ENCODE data around the gene KCNQ1. TPM values are rescaled to one million over a fixed set of nuclear protein-coding genes. Genes with fewer than 3 reads are reported as not detected.

KCNQ1 gene
- total and polyA plus RNA-seq, 2 donors, result 6.3 to 9.1 TPM

DNA sequence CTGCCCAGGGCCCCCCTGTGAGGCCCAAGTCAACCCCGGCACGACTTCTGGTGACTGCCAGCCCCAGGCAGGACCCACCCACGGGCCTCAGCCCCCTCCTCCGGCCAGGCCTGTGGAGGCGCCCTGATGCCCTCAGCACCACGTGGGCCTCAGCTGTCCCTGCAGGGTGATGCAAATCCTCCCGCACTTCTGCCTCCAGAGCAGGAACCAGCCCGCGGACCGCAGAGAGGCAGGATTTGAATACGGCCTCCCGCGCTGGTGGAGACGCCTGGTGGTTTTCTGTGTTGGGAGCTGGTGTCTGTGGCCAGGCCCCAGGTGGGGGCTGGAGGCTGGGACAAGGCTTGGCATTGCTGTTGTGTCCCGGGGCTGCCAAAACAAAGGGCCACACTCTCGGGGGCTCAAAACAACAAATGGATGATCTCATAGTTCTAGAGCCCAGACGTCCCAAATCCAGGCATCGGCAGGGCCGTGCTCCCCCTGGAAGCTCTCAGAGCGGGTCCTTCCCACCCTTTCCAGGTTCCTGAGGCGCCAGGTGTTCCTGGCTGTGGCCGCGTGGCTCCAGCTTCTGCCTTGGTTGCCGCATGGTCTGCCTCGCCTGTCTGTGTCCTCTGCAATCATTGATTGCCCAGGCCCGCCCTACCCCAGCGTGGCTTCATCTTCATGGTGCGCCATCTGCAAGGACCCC lies 19.9 kb upstream of the KCNQ1 start:
- Histone ChIP-seq H3K36me3 (ENCODE audit: insufficient read depth) (no peaks in the 10 kb centered on the region), H3K4me3 (ENCODE audit: low read depth, low read length) (no peak overlapping the region), H3K4me1 (ENCODE audit: insufficient read depth) (no peaks in the 10 kb centered on the region), H3K27ac (ENCODE audit: low read depth) (no peak overlapping the region)
- DNase-seq (ENCODE audit: extremely low spot score), result no peak
- 87% methylated on average over 28 of the region's 28 CpGs for WGBS

- DNase-seq (ENCODE audit: extremely low spot score), result no peak
- Histone ChIP-seq H3K36me3 (ENCODE audit: insufficient read depth) (no peaks in the 10 kb centered on the region), H3K27ac (ENCODE audit: low read depth) (no peak overlapping the region), H3K4me3 (ENCODE audit: low read depth, low read length) (no peak overlapping the region), H3K4me1 (ENCODE audit: insufficient read depth) (no peaks in the 10 kb centered on the region)
- 91% methylated on average over 8 of the region's 8 CpGs for WGBS
These were observed 19.3 kb upstream of the KCNQ1 start for GRCh38 chr11:2425506-2425905.

- H3K4me1 ChIP-seq (ENCODE audit: insufficient read depth), result no peaks in the 10 kb centered on the region
- 89% methylated on average over 13 of the region's 13 CpGs for WGBS
- no peak overlapping the region for H3K4me3 ChIP-seq (ENCODE audit: low read depth, low read length)
- no peaks in the 10 kb centered on the region for H3K36me3 ChIP-seq (ENCODE audit: insufficient read depth)
- H3K27ac ChIP-seq (ENCODE audit: low read depth), result no peak overlapping the region
- no peak for DNase-seq (ENCODE audit: extremely low spot score)
These were observed 18.6 kb upstream of the KCNQ1 start for GRCh38 chr11:2426221-2426620.

- Histone ChIP-seq H3K4me1 (ENCODE audit: insufficient read depth) (no peaks in the 10 kb centered on the region), H3K36me3 (ENCODE audit: insufficient read depth) (no peaks in the 10 kb centered on the region), H3K4me3 (ENCODE audit: low read depth, low read length) (no peak overlapping the region), H3K27ac (ENCODE audit: low read depth) (no peak overlapping the region)
- 85% methylated on average over 14 of the region's 14 CpGs for WGBS
- no peak for DNase-seq (ENCODE audit: extremely low spot score)
These were observed 17.8 kb upstream of the KCNQ1 start for GRCh38 chr11:2426826-2427521.

GRCh38 chr11:2427721-2428321 lies 17.0 kb upstream of the KCNQ1 start:
- Histone ChIP-seq H3K4me1 (ENCODE audit: insufficient read depth) (no peaks in the 10 kb centered on the region), H3K27ac (ENCODE audit: low read depth) (no peak overlapping the region), H3K4me3 (ENCODE audit: low read depth, low read length) (no peak overlapping the region), H3K36me3 (ENCODE audit: insufficient read depth) (no peaks in the 10 kb centered on the region)
- no peak for DNase-seq (ENCODE audit: extremely low spot score)
- WGBS, result 71% methylated on average over 12 of the region's 12 CpGs

- no peak for DNase-seq (ENCODE audit: extremely low spot score)
- Histone ChIP-seq H3K4me1 (ENCODE audit: insufficient read depth) (no peaks in the 10 kb centered on the region), H3K36me3 (ENCODE audit: insufficient read depth) (no peaks in the 10 kb centered on the region), H3K4me3 (ENCODE audit: low read depth, low read length) (no peak overlapping the region), H3K27ac (ENCODE audit: low read depth) (no peak overlapping the region)
- 68% methylated on average over 8 of the region's 8 CpGs for WGBS
These were observed 16.4 kb upstream of the KCNQ1 start for GRCh38 chr11:2428322-2428795.

- Histone ChIP-seq H3K4me3 (ENCODE audit: low read depth, low read length) (no peak overlapping the region), H3K36me3 (ENCODE audit: insufficient read depth) (no peaks in the 10 kb centered on the region), H3K4me1 (ENCODE audit: insufficient read depth) (no peaks in the 10 kb centered on the region), H3K27ac (ENCODE audit: low read depth) (no peak overlapping the region)
- 90% methylated on average over 1 of the region's 1 CpG for WGBS
- DNase-seq (ENCODE audit: extremely low spot score), result no peak
These were observed 13.4 kb upstream of the KCNQ1 start for GRCh38 chr11:2431395-2431794.

- DNase-seq (ENCODE audit: extremely low spot score), result no peak
- Histone ChIP-seq H3K36me3 (ENCODE audit: insufficient read depth) (no peaks in the 10 kb centered on the region), H3K4me3 (ENCODE audit: low read depth, low read length) (no peak overlapping the region), H3K4me1 (ENCODE audit: insufficient read depth) (no peaks in the 10 kb centered on the region), H3K27ac (ENCODE audit: low read depth) (no peak overlapping the region)
- 67% methylated on average over 15 of the region's 15 CpGs for WGBS
These were observed 12.6 kb upstream of the KCNQ1 start for GRCh38 chr11:2432171-2432621.

DNA sequence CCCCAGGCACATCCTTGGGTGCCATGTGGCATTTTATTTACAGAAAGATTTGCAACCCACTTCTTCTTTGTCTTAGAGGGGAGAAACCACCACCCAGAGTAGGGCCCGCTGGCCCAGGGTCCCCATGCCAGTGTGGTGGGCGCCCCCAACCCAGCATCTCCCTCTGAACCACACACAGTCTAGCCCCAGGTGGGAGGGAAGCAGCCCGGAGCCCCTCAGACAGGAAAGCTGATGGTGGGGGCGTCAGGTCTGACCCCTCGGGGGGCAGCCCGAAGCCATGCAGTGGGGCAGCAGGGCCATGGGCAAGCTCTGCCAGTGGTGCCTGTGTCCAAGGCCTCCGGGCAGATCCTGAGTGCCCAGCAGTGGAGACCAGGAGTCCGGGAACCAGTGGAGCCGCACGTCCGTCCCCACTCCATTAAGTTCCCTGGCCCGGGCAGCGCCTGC lies 12.2 kb upstream of the KCNQ1 start:
- no peak for DNase-seq (ENCODE audit: extremely low spot score)
- H3K4me3 ChIP-seq (ENCODE audit: low read depth, low read length), result no peak overlapping the region
- H3K4me1 ChIP-seq (ENCODE audit: insufficient read depth), result no peaks in the 10 kb centered on the region
- H3K27ac ChIP-seq (ENCODE audit: low read depth), result no peak overlapping the region
- 97% methylated on average over 13 of the region's 13 CpGs for WGBS
- H3K36me3 ChIP-seq (ENCODE audit: insufficient read depth), result no peaks in the 10 kb centered on the region

GRCh38 chr11:2433106-2433925 lies 11.5 kb upstream of the KCNQ1 start:
- no peak overlapping the region for H3K27ac ChIP-seq (ENCODE audit: low read depth)
- WGBS, result 88% methylated on average over 22 of the region's 22 CpGs
- no peak overlapping the region for H3K4me3 ChIP-seq (ENCODE audit: low read depth, low read length)
- H3K4me1 ChIP-seq (ENCODE audit: insufficient read depth), result no peaks in the 10 kb centered on the region
- no peak for DNase-seq (ENCODE audit: extremely low spot score)
- H3K36me3 ChIP-seq (ENCODE audit: insufficient read depth), result no peaks in the 10 kb centered on the region

GRCh38 chr11:2434008-2434407 lies 10.8 kb upstream of the KCNQ1 start:
- Histone ChIP-seq H3K4me1 (ENCODE audit: insufficient read depth) (no peaks in the 10 kb centered on the region), H3K27ac (ENCODE audit: low read depth) (no peak overlapping the region), H3K4me3 (ENCODE audit: low read depth, low read length) (no peak overlapping the region), H3K36me3 (ENCODE audit: insufficient read depth) (no peaks in the 10 kb centered on the region)
- 95% methylated on average over 8 of the region's 8 CpGs for WGBS
- no peak for DNase-seq (ENCODE audit: extremely low spot score)

- H3K4me3 ChIP-seq (ENCODE audit: low read depth, low read length), result no peak overlapping the region
- H3K36me3 ChIP-seq (ENCODE audit: insufficient read depth), result no peaks in the 10 kb centered on the region
- WGBS, result 82% methylated on average over 11 of the region's 11 CpGs
- H3K27ac ChIP-seq (ENCODE audit: low read depth), result no peak overlapping the region
- no peak for DNase-seq (ENCODE audit: extremely low spot score)
- H3K4me1 ChIP-seq (ENCODE audit: insufficient read depth), result no peaks in the 10 kb centered on the region
These were observed 10.1 kb upstream of the KCNQ1 start for GRCh38 chr11:2434506-2435255.

All from urinary bladder (tissue), 4 donors.